Amniotic epithelial cell (primary cell): ENCODE results near the gene MAN1C1.

Source experiments
- DNase-seq: peaks from one replicate; pipeline ENCODE4 v3.0.0-alpha.2; 2010; ENCODE audit warnings: low read depth

MAN1C1 gene

DNA sequence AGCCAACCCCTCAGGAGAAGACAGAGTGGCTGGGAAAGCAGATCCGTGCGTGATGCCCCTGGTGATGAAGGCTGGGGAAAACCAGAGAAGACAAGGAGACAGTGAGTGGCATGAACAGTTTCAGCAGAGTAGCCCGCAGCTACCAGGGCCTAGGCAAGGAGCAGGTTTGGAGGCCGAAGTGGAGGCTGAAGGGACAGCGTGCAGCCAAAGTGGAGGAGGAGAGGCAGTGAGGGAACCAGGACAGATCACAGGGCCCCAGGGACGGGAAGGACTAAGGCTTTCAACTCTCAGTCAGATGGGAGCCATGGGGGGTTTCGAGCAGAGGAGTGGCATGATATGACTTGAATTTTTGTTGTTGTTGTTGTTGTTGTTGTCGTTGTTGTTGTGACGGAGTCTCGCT lies 123.5 kb downstream of the MAN1C1 start:
- DNase-seq = no peak

DNA sequence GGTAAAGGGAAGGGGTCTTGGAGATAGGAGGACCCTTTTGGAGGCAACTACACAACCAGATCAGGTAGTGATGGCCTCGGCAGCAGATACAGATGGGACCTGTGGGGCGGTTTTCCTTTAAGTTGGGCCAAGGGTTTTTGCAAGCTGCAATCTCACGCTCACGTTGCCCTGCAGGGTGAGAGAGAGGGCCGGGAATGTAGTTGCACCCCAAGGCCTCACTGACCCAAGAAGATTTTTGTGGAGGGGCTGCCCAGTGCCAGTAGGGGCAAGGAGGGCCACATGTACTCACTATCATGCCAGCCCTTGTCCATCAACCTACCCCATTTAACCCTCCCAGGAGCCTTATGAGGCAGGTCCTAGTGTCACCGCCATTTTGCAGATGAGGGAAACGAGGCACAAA lies 125.7 kb downstream of the MAN1C1 start:
- DNase-seq = no peak

DNA sequence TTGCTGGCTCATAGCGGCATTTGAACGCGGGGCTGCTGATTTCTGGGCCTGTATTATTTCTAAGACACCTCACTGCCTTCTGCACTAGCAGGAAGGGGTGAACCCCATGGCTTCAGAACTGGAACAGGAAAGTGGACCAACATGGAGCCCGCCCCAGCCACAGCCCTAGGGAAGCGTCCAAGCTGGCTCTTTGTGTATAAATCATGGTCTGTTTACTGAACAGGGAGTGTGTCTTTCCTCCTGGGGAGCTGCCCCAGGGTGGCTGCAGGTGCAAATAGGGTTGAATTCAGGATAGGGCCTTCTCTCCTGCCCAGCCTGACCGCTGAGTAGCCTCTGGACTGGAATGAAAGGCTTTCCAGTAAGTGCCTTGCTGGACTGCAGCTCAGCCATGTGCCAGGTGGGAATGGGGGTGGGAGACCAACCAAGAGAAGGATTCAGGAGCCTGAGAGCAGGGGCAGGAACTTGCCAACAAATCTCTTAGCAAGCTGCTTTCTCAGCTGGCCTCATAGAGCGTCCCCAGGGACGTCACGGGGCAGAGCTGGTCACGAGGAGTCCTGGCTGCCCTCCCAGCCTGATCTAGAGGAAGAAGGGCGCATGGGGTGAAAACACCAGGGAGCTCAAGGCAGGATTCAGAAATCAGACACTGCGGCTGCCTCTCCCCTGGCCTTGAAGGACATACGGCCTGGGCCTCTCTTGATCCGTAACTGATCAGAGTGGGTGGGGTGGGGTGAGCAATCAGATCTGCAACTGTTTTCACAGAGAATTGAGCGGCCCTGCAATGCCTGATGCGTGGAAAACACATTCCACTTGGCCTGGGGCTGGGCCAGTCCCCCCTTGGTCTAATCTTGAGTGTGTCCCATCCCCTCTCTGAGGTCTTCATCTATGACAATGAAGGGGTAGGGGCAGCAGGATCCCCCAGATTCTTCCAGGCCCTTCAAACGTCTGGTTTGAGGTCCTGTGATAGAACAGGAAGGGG lies 126.9 kb downstream of the MAN1C1 start:
- DNase-seq = no peak

DNA sequence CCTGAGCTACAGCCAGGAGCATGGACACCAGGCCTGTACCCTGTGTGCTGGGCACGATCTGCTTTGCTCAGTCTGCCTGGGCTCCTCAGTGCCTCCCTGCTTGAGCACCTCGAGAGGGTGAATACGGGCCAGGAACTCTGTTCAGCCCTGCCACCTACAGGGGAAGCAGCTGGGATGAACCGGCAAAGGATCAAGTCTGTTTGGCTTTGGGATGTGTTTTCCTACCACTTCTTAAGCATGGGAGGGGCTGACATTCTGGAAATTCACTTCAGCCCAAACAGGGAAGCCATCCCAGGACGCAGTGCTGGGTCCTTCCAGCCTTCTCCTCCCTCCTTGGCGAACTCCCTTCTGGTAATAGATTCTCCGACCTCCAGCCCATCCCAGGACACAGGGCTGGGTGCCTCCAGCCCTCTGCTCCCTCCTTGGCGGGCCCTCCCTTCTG lies 127.6 kb downstream of the MAN1C1 start:
- peak; percentile 45 for DNase-seq

DNA sequence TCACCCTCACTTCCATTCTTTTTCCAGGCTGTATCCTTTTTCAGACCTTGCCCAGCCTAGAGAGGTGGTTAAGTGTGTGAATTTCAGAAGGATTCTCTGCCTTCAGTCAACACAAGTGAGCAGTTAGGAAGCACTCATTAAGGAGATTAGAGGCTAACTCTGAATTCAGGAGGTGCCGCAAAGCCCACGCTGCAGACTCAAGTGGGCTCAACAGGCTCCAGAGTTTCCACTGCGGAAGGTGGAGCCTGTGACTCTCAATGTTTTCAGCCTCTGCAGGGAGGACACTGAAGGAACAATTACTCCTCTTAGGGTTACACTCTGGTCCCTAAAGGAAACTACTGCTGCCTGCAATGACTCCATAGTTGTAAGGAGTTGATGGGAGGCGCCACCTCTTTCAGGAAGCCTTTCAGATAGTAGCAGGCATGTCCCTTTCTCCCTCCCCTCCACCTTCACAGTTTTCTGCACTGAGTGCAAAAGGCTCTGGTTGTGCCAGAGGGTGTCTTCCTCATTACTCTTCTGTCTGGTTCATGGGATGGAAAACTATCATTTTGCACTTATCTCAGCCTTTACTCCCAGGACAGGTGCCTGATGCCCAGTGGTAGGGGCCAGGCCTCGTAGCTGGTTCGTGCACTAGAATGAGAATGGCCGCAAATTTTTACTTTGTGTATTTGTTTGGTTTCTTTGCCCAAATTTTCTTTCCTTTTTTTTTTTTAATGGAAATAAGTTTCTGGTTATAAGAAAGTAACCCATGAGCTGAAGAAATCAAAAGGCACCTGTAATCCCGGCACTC lies 128.2 kb downstream of the MAN1C1 start:
- DNase-seq = no peak

DNA sequence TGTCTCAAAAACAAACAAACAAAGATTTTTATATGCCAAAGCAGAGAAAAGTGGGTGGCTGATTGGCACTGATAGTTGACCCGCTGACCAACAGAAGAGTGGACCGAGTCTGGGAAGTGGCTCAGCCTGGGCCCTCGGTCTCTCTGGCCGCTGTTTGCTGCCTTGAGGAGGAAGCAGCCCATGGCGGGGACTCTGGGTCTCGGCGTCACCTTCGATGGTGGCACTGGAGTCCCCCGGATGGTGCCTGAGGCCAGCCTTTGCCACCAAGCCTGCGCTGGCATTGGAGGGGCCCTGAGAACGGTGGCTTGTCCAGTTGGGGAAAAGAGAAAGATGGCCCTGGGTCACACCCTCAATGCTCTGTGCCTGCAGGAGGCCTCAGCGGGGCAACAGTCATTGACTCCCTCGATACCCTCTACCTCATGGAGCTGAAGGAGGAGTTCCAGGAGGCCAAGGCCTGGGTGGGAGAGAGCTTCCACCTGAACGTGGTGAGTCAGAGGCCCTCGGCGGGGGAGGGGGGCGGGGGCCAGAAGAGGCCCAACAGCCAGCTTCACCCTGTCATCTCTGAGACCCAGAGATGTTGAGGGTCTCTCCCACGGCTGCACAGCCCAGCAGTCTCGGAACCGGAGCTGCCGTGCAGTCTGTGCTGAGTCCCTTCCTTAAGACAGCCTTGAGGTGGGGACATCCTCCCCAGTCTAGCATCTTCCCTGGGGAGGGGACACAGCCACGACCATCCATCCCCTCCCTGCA lies 129.9 kb downstream of the MAN1C1 start:
- DNase-seq = no peak

DNA sequence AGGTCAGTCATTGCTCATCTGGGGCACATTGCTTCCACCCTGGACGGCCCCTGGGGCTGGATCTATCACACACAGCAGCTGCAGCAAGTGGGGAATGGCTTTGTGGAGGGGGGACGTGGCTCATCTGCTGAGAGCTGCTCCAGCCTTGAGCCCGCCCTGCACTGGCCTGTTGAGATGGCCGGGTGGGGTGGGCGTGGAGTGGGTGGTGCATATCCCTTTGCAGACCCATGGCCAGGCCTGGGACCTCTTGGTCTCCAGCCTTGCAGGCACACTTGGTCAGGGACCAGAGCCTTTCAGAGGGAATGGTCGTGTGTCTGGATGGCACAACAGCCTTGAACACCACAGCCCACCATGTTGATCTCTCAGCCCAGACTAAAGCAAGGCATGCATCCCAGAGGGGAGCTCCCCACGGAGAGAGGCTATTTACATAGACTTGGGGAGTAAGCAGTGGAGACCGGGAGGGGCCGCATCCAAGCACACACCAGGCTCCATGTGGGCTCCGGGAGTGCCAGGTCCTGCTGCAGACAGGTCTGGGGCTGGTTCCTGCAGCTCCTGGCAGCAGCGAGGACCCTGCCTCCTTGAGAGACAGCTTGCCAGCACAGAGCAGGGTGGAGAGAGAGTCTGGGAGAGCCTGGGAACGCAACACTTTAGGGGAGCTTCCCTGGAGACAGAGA lies 130.6 kb downstream of the MAN1C1 start:
- DNase-seq = no peak

DNA sequence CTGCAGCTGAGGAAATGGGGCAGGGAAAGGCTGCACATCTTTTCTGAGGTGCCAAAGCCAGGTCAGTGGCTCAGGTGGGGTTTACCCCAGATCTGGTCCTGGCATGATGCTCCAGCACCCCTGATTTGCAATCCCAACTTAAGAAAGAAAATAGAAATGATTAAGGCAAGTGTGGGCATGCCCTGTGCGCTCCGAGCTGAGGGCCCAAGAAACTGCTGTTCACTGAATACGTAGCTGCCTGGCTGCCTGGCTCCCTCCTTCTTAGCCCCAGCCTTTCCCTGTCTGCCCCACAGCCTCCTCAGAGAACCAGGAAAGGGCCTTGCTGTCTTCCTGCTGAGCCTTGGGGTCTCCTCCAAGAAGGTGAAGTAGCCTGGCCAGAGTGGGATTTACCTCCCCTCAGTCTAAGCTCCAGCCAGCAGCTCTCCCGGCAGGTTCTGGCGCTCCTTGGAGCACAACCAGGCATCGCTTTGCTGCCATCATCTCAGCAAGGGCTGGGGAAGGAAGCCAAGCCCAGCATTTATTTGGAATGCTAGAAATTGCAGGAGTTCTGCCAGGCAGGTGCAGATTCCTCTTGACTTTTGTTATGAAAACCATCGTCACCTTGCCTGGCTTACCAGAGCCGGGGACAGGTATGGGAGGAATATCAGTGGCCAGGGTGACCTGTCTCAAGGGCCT lies 132.1 kb downstream of the MAN1C1 start:
- no peak for DNase-seq

DNA sequence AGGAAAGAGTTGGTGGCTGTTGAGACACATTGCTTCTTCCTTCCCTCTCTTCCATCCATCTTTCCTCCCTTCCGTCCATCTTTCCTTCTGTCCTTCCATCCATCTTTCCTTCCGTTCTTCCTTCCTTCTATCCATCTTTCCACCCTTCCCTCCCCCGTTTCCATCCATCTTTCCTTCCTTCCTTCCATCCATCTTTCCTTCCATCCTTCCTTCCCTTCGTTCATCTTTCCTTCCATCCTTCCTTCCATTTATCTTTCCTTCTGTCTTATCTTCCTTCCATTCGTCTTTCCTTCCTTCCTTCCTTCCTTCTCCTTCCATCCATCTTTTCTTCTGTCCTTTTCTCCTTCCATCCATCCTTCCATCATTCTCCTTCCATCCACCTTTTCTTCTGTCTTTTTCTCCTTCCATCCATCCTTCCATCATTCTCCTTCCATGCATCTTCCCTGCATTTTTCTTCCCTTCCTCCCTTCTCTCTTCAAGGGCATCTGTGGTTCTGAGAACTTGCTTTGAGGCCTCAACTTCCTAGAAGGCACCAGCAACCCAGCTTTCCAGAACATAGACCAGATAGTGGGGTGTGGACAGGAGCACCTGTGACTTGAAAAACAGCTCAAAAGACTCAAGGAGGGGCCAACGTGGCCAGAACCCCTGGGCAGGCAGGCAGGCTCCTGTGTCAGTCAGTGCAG lies 134.5 kb downstream of the MAN1C1 start:
- DNase-seq = no peak

DNA sequence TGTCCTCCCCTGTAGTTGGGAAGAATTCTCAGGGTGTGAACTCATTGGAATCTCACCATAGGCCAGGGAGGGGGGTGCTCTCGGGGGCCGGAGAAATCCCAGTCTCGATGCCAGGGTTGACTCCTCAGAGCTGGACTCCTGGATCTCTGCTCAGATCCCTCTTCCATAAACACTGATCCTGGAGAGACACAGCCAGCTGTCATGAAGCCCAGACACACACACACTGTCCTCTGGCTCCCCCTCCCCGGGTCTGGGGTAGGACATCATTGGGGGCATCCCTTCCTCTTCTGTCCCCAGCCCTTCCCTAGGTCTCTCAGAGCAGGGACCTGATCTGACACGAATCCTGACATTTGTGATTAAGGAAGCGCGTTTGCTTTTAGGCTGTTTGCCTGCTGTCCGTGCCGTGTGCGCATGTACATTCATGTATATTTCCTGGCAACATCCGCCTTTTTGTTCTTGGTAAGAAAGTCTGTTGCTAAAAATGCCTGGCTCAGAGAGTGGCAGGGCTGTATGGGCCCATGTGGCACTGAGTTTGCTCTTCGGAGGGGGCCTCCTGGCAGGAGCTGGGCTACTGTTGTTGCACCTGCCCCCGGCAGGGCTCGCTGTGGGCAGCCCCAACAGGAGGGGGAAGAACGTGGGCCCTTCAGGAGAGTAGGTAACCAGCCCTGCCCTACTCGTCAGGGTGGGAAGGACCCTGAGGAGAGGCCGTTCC lies 138.0 kb downstream of the MAN1C1 start:
- DNase-seq = no peak

DNA sequence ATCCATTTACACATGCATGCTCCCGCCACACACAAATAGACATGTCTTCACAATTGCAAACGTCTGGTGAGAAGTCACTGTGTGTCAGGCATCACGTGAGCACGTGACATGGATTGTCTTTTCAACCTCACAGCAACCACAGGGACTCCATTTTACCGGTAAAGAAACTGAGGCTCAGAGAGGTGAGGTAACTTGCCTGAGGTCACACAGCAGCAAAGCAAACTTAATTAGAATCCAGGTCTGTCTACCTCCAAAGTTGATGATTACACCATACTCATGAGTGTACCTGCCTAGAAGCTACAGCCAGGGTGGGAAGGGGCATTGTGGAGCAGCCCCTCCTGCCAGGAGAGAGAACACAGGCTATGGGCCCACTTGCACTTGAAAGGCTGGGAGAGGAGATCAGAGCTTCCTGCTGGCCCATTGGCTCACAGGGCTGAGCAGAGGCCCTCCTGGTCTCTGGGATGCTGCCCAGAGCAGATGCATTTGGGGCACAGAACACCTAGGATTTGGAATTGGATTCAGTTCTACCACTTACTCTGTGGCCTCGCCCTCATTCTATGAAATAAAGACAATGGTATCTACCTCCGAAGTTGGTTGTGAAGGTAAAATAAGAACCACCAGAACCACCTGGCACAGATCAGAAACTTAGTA lies 139.0 kb downstream of the MAN1C1 start:
- no peak for DNase-seq

DNA sequence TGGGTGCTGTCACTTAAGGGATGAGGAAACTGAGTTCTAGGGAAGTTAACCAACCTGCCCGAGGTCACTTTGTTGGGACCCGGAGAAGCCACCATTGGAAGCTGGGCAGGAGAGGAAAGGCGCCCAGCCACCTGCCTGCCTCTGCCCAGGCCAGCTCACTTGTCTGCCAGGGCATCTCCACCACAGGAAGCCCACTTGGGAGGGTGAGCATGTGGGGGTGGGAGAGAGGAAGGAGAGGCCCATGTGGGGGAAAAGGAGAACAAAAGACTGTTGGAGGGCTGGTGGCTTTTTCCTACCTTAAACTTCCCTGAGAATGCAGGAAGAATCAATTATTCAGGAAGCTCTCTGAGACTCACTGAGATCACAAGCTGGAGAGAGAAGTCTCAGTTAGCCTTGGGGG lies 139.6 kb downstream of the MAN1C1 start:
- no peak for DNase-seq

DNA sequence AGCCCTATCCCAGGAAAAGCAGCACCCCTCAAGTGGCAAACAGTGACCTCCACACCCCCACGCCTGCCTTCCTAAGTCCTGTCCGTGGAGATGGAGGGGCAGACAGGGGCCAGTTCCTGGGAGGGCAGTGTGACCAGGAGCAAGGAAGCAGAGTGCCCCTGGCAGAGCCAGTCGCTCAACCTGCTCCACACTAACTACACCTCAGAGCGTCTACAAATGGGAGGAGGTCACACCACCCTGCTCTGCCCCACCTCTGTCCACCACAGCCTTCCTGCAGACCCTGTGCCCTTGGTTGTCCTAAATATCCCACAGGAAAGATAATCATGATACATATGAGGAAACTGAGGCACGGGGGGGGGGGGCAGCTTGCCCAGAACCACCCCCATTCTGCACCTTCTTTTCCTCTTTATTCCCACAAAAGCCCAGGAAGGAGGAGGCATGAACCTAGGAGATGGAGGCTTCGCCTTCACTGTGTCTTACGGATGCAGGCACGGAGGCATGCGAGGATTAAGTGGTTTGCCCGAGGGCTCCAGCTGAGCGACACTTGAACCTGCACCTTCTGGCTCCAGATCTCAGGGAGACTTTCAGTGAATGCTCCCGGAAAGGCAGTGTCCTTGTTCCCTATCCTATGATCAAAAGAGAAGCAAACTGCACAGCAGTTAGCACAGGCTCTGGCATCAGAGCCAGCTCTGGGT lies 140.7 kb downstream of the MAN1C1 start:
- no peak for DNase-seq

DNA sequence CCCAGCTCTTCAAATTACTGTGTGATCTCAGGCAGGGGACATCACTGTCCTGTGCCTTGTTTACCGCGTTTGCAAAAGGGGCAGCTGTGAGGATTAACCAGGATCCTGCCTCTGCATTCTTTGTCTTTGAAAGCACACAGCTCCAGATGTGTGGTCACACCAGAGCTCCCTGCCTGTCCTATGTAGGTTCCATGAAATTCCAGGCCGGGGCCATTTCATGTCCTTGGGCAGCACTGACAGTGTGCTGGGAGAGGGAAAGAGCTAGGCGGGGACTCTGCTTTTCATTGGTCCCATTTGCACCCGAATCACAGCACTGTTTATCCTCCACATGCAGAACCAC lies 141.2 kb downstream of the MAN1C1 start:
- DNase-seq = no peak

DNA sequence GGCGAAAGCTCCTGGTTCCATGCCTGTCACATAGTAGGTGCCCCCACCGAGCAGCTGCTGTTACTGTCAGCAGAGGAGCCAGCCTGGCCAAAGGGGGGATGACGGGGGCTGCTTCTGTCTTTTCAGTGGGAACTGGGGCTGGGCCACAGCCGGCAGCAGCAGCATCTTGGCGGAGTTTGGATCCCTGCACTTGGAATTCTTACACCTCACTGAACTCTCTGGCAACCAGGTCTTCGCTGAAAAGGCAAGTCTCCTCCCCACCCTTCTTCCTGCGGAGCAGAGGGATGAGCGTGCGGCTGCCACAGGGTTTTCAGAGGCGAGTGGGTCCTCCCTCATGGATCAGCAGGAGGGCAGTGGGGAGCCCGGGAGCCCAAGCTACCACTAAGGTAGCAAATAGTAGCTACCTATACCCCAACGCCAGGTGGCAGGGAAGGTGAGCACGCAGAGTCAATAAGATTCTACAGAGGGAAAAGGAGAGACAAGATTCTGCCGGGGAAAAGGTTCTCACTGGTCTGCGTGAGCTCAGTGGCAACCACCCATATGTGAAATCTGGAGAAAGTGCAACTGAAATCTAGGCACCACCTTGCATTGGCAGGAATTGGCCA lies 142.0 kb downstream of the MAN1C1 start:
- no peak for DNase-seq

DNA sequence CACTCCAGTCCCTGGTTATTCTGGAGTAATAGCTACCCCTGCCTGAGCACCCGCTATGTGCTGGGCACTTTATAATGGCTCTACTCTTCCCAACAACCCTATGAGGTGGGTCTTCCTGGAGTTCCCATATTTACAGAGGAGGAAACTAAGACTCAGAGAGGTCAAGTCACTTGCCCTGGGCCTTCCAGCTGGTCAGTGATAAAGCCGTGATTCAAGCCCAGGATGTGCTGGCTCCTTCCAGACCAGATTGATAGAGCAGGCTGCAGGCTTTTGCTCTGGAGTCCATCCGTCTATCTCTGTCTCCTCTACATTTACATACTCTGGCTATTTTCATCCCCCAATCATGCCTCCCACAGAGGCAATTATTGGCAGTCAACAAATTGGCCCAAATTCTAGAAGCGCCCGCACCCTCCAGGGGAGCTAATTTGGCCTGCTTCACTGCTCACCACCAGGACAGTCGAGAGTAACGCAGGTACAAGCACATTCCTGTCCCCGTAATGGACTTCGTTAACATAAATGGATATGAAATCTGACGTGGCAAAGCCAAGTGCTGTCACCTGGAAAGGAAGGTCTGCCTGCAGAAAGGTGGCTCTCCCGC lies 143.6 kb downstream of the MAN1C1 start:
- no peak for DNase-seq

DNA sequence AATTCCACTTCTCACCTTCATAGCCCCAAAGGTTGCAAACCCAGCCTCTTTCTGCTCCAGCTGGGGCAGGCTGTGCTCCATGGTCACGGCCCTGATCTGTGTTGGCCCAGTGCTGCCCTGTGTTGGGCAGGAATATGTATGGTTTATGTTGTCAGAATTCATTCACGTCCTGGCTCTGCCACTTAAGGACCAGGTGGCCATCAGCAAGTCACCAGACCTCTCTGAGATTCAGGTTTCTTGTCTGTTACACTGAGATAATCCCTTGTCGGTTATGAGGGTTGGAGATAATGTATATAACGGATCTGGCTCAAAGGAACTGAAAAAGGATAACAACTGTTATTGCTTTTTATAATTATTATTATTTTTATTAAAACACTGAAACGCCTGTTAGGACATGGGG lies 144.3 kb downstream of the MAN1C1 start:
- no peak for DNase-seq

DNA sequence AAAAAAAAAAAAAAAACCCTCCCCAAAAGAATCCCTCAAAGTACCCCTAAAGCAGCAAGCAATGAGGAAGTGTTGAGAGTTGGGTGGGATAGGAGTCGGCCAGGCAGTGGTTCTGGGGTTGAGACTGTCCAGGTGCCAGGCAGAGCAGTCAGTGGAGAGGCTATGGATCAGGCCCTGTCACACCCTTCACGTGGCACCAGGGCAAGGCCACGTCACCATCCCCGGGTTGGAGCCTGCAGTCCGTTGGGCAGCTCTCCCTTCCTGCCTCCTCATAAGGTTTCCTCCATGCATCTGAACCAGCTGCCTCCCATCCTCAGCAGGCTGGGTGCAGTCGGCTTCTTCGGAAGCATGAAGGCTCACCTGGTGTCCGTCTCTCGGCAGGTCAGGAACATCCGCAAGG lies 146.9 kb downstream of the MAN1C1 start:
- no peak for DNase-seq
